ENCODE data around the gene C11orf86. TPM values are rescaled to one million over a fixed set of nuclear protein-coding genes. Genes with fewer than 3 reads are reported as not detected.

The C11orf86 gene
- total RNA-seq, 4 donors from 2014 or later: not detected

- H3K36me3 ChIP-seq: no peaks in the 10 kb centered on the region
- intact Hi-C loops (cut with DNase I): no loop called here
- DNase-seq: no peak
- no peak overlapping the region for H3K4me3 ChIP-seq (replicated peaks in 1 of 3)
- no peak overlapping the region for H3K27ac ChIP-seq
- TF ChIP-seq CTCF (IDR thresholded peaks at IDR 0.05): no peak
- no peak for TF ChIP-seq POLR2A (IDR thresholded peaks at IDR 0.05)
- H3K4me1 ChIP-seq: peaks cover 0 to 2% of the 10 kb centered on the region in 2 donors
- no peaks in the 10 kb centered on the region for H3K27me3 ChIP-seq
- no peaks in the 10 kb centered on the region for H3K9me3 ChIP-seq
- 88 to 96% methylated on average over 7 of the region's 7 CpGs for WGBS, 2 donors
These were observed 32.0 kb downstream of the C11orf86 start for GRCh38 chr11:67007126-67007525.

GRCh38 chr11:67010296-67010905 lies 35.3 kb downstream of the C11orf86 start:
- Histone ChIP-seq H3K4me3 (replicated peaks in 1 of 3) (no peak overlapping the region), H3K36me3 (no peaks in the 10 kb centered on the region), H3K27ac (no peak overlapping the region), H3K9me3 (no peaks in the 10 kb centered on the region), H3K4me1 (no peaks in the 10 kb centered on the region), H3K27me3 (no peaks in the 10 kb centered on the region)
- WGBS, 2 donors: 82 to 90% methylated on average over 6 to 7 of the region's 7 CpGs
- intact Hi-C loops (cut with DNase I): no loop called here
- TF ChIP-seq POLR2A (IDR thresholded peaks at IDR 0.05) (no peak), CTCF (IDR thresholded peaks at IDR 0.05) (no peak)
- no peak for DNase-seq

GRCh38 chr11:67013511-67014045 lies 38.5 kb downstream of the C11orf86 start:
- no peak for DNase-seq
- H3K27ac ChIP-seq: no peak overlapping the region
- no peaks in the 10 kb centered on the region for H3K4me1 ChIP-seq
- no peaks in the 10 kb centered on the region for H3K27me3 ChIP-seq
- H3K4me3 ChIP-seq (replicated peaks in 1 of 3): no peak overlapping the region
- WGBS, 2 donors: 81 to 84% methylated on average over 6 to 11 of the region's 11 CpGs
- no peaks in the 10 kb centered on the region for H3K36me3 ChIP-seq
- TF ChIP-seq POLR2A (IDR thresholded peaks at IDR 0.05): no peak
- no peak for TF ChIP-seq CTCF (IDR thresholded peaks at IDR 0.05)
- intact Hi-C loops (cut with DNase I): no loop called here
- H3K9me3 ChIP-seq: no peaks in the 10 kb centered on the region

- Histone ChIP-seq H3K27ac (no peak overlapping the region), H3K4me1 (no peaks in the 10 kb centered on the region), H3K27me3 (no peaks in the 10 kb centered on the region), H3K4me3 (replicated peaks in 1 of 3) (no peak overlapping the region), H3K9me3 (no peaks in the 10 kb centered on the region), H3K36me3 (no peaks in the 10 kb centered on the region)
- no peak for TF ChIP-seq CTCF (IDR thresholded peaks at IDR 0.05)
- intact Hi-C loops (cut with DNase I): no loop called here
- DNase-seq: no peak
- 93 to 94% methylated on average over 3 to 5 of the region's 7 CpGs for WGBS, 2 donors
These were observed 39.2 kb downstream of the C11orf86 start for GRCh38 chr11:67014343-67014742.

- H3K27me3 ChIP-seq: no peaks in the 10 kb centered on the region
- intact Hi-C loops (cut with DNase I): no loop called here
- TF ChIP-seq CTCF (IDR thresholded peaks at IDR 0.05) (no peak), POLR2A (IDR thresholded peaks at IDR 0.05) (no peak)
- WGBS, 2 donors: 69 to 78% methylated on average over 8 of the region's 8 CpGs
- H3K9me3 ChIP-seq: no peaks in the 10 kb centered on the region
- no peak overlapping the region for H3K4me3 ChIP-seq (replicated peaks in 1 of 3)
- H3K36me3 ChIP-seq: no peaks in the 10 kb centered on the region
- no peak for DNase-seq
- no peak overlapping the region for H3K27ac ChIP-seq
- no peaks in the 10 kb centered on the region for H3K4me1 ChIP-seq
These were observed 39.9 kb downstream of the C11orf86 start for GRCh38 chr11:67015048-67015447.

Measured in thyroid gland (tissue), 4 donors.